Heart right ventricle (tissue), 16 donors: Measurements from ENCODE around the gene MYEOV. TPM values are rescaled to one million over a fixed set of nuclear protein-coding genes. Genes with fewer than 3 reads are reported as not detected.

Source experiments
- ATAC-seq, 8 donors: fragments of 200-7000 bp; cut with Tn5 transposase; one replicate each; pipeline ENCODE4 v1.9.1; 2020; ENCODE audit warnings: mild to moderate bottlenecking in 8 of 8, moderate library complexity in 8 of 8, moderate number of reproducible peaks in 1 of 8
- DNase-seq, 2 donors: peaks; one replicate each; pipeline ENCODE4 v3.0.0-alpha.2; 2020
- H3K27ac ChIP-seq, 10 donors: fragments of 200-600 bp; sonication (generic) in 2 of 10; one replicate each; pipeline versions ENCODE4 v1.5.0 to v1.8.0; 2020 to 2022; ENCODE audit warnings: mild to moderate bottlenecking in 3 of 10
- H3K27me3 ChIP-seq, 7 donors: fragments of 200-600 bp; one replicate each; pipeline ENCODE4 v1.8.0; 2021 to 2022; ENCODE audit warnings: mild to moderate bottlenecking in 2 of 7
- H3K36me3 ChIP-seq, 9 donors: fragments of 200-600 bp; sonication (generic) in 1 of 9; one replicate each; pipeline versions ENCODE4 v1.5.0 to v1.8.0; 2020 to 2022; ENCODE audit warnings: mild to moderate bottlenecking in 2 of 9
- H3K4me1 ChIP-seq, 9 donors: fragments of 200-600 bp; sonication (generic) in 1 of 9; one replicate each; pipeline versions ENCODE4 v1.5.0 to v1.8.0; 2020 to 2022; ENCODE audit warnings: mild to moderate bottlenecking in 4 of 9
- H3K4me3 ChIP-seq, 10 donors: fragments of 200-600 bp; sonication (generic) in 2 of 10; one replicate each; pipeline versions ENCODE4 v1.5.0 to v1.8.0; 2020 to 2022; ENCODE audit warnings: mild to moderate bottlenecking in 7 of 10, moderate library complexity in 2 of 10
- H3K9me3 ChIP-seq, 11 donors: fragments of 200-600 bp in 10 of 11; sonication (generic) in 2 of 11; one replicate each; pipeline versions ENCODE4 v1.5.0 to v1.8.0; 2013 to 2022; ENCODE audit warnings: mild to moderate bottlenecking in 2 of 11, control low read depth in 1 of 11, moderate library complexity in 1 of 11
- WGBS, 2 donors: extraction: QIAGEN DNeasy Blood & Tissue Kit; methylation state at CpG; one replicate each; pipeline ENCODE4 v1.1.7; 2013; ENCODE audit warnings: inconsistent platforms in 1 of 2; 5-methylcytosine and 5-hydroxymethylcytosine counted together
- intact Hi-C, 10 donors: fragments of 100-400 bp; cut with DNase I; formaldehyde crosslinking; loops; one replicate each; pipeline versions ENCODE4 v1.11.1 to v1.14.2; 2022
- polyA plus RNA-seq, 2 donors: library from polyadenylated mRNA; stranded (reverse); fragments of 200-250 nt; gene quantifications; one replicate each; pipeline ENCODE4 v1.2.3, GENCODE V29; 2013
- total RNA-seq, 10 donors: library from RNA; stranded (reverse); fragmentation: NEBNext Ultra II Directional in 3 of 10; extraction: Animal tissue kit (Norgen Biotek cat#: 25700) in 3 of 10; gene quantifications; one replicate each; pipeline versions ENCODE4 v1.2.1 to v1.2.4, GENCODE V29; 2021 to 2023
- TF ChIP-seq, protein P1 (sequence below), 9 donors: fragments of 200-600 bp; sonication (generic) in 2 of 9; IDR thresholded peaks; one replicate each; pipeline versions ENCODE4 v1.5.0 to v1.8.0; 2021 to 2022; ENCODE audit warnings: antibody characterized with exemption in 9 of 9, mild to moderate bottlenecking in 5 of 9, moderate library complexity in 1 of 9
- donor health status: Arrhythmogenic right ventricular cardiomyopathy.
- donor health status: ischemic (EF 13 %, LVEDD 7.1; RV severe dilation, severe dysfunction).
- donor health status: healthy with polysubstance abuse.
- donor health status: DM: no; HTN: yes; CAD: no.
- donor health status: DM: no; HTN: no; CAD: no.
- donor health status: ischemic (EF 25% LVEDD 6.9; RV normal size, moderate dysfunction).
- donor health status: ischemic (EF 25% LVEDD 5.7; RV mildly dilated, moderate dysfunction).
- donor health status: healthy.
- donor health status: DM: yes; HTN: yes; CAD: no.
- donor health status: Ischemic cardiomyopathy.
- donor health status: ischemic (EF 35%, LVEDD 5.7; RV mildly dilated, moderate dysfunction).
- donor health status: nonischemic (EF 11% LVEDD 7.7; RV severe dilation, severe dysfunction).
- donor health status: DM: yes; HTN: yes; CAD: no.
- donor health status: PGD.
- donor health status: ischemic (EF 29% LVEDD 5.4; RV normal size, mild dysfunction).
- donor health status: nonischemic (EF 23%, LVEDD 6.1; RV moderate dilation, normal function).

MYEOV gene
- total and polyA plus RNA-seq, 12 donors: 0.07 TPM; not detected in 11

DNA sequence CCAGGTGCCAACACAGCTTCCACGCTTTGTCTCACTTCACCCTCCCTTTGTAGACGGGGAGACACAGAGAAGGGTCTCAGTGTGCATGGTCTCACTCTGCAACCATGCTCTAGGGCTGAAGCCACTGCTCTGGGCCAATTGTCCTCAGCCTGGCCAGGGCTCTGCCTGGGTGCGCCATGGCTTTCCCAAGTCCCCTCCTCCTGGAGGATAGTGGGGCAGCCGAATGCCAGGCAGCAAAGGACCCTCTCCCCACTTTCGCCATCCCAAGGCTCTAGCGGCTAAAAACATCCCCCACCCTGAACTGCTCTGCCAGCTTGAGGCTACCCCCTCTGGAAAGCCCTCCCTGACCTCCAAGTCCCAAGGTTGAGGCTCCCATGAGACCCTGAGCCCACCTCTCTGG lies 20.4 kb upstream of the MYEOV start:
- TF ChIP-seq, protein P1, sequence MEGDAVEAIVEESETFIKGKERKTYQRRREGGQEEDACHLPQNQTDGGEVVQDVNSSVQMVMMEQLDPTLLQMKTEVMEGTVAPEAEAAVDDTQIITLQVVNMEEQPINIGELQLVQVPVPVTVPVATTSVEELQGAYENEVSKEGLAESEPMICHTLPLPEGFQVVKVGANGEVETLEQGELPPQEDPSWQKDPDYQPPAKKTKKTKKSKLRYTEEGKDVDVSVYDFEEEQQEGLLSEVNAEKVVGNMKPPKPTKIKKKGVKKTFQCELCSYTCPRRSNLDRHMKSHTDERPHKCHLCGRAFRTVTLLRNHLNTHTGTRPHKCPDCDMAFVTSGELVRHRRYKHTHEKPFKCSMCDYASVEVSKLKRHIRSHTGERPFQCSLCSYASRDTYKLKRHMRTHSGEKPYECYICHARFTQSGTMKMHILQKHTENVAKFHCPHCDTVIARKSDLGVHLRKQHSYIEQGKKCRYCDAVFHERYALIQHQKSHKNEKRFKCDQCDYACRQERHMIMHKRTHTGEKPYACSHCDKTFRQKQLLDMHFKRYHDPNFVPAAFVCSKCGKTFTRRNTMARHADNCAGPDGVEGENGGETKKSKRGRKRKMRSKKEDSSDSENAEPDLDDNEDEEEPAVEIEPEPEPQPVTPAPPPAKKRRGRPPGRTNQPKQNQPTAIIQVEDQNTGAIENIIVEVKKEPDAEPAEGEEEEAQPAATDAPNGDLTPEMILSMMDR (IDR thresholded peaks at IDR 0.05): no peak
- H3K9me3 ChIP-seq: no peaks in the 10 kb centered on the region
- no peak for ATAC-seq
- intact Hi-C loops: loop anchor here in 1 of 10 donors (10.0 kb wide), 1 partner anchor 139 kb away; no protein-coding TSS in a partner anchor
- WGBS, 2 donors: 98% methylated on average over 6 of the region's 6 CpGs
- no peaks in the 10 kb centered on the region for H3K36me3 ChIP-seq
- H3K27me3 ChIP-seq: no peaks in the 10 kb centered on the region
- H3K27ac ChIP-seq: no peak overlapping the region
- no peak for DNase-seq
- H3K4me1 ChIP-seq: peaks cover 0 to 34% (median 11%) of the 10 kb centered on the region in 9 donors
- no peak overlapping the region for H3K4me3 ChIP-seq

DNA sequence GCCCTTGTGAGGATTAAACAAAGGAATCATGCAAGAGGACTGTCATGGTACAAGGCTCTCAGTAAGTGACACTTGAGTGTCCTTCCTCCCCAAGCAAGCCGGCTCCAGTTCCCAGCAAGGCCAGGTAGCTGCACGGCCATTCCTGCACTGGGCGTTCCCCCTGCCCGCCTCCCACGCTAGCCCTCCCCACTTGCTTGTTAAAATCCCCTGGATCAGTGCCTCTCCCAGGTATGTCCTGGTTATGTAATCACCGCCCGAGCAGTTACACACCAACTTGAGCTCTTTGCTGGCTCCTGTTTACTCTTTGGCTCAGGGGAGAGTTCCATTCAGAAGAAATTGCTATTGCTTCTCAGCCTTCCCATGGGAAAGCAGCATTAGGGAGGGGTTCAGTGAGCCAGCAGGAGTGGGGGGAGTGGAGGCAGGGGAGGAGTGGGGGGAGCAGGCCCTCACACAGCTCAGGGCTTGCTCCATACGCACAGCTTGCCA lies 19.4 kb upstream of the MYEOV start:
- WGBS, 2 donors: 80 to 83% methylated on average over 8 of the region's 8 CpGs
- ATAC-seq (no peak), DNase-seq (no peak)

DNA sequence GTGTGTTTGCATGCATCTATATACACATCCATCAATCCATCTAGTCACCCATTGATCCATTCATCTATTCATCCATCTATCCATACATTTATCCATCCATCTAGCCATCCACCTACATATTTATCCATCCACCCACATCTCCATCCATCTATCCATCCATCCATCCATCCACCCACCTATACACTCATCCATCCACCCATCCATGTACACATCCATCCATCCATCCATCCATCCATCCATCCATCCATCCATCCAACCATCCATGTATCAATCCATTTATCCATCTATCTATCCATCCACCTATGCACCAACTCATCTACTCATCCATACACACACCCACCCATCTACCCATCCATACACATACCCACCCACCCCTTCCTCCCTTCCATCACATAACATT lies 18.8 kb upstream of the MYEOV start:
- intact Hi-C loops: loop anchor here in 1 of 10 donors (10.0 kb wide), 1 partner anchor 140 kb away; no protein-coding TSS in a partner anchor
- no peaks in the 10 kb centered on the region for H3K9me3 ChIP-seq
- no peak for DNase-seq
- TF ChIP-seq, protein P1 (IDR thresholded peaks at IDR 0.05): no peak
- no peaks in the 10 kb centered on the region for H3K27me3 ChIP-seq
- ATAC-seq: no peak
- H3K4me1 ChIP-seq: peaks cover 0 to 21% (median 11%) of the 10 kb centered on the region in 9 donors
- no peaks in the 10 kb centered on the region for H3K36me3 ChIP-seq
- H3K27ac ChIP-seq: no peak overlapping the region
- no peak overlapping the region for H3K4me3 ChIP-seq

More for the DNA sequence above, 19.4 kb upstream of the MYEOV start:
- H3K27me3 ChIP-seq: no peaks in the 10 kb centered on the region
- TF ChIP-seq, protein P1 (IDR thresholded peaks at IDR 0.05): no peak
- intact Hi-C loops: loop anchor here in 1 of 10 donors (10.0 kb wide), 1 partner anchor 140 kb away; no protein-coding TSS in a partner anchor
- no peak overlapping the region for H3K4me3 ChIP-seq
- H3K4me1 ChIP-seq: peaks cover 0 to 24% (median 11%) of the 10 kb centered on the region in 9 donors
- H3K9me3 ChIP-seq: no peaks in the 10 kb centered on the region
- H3K36me3 ChIP-seq: no peaks in the 10 kb centered on the region
- no peak overlapping the region for H3K27ac ChIP-seq

DNA sequence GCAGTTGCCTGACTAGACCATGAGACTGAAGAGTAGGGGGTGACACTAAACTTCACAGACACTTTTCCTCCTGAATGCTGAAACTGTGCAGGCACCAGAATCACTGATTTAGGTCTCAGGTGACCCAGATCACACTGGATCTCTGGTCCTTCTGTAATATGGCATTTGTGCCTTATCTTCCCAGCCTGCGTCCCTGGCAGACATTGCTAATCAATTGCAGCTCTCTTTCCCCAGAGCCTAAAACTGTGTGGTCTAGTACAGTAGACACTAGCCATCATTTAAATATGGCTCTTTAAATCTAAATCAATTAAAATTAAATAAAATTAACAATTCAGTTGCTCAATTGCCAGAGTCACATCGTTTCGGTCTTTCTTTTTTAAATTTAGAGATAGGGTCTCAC lies 17.8 kb upstream of the MYEOV start:
- ATAC-seq: no peak
- H3K4me3 ChIP-seq: no peak overlapping the region
- intact Hi-C loops: loop anchor here in 1 of 10 donors (10.0 kb wide), 1 partner anchor 141 kb away; no protein-coding TSS in a partner anchor
- peaks cover 0 to 25% (median 11%) of the 10 kb centered on the region in 9 donors for H3K4me1 ChIP-seq
- no peaks in the 10 kb centered on the region for H3K36me3 ChIP-seq
- TF ChIP-seq, protein P1 (IDR thresholded peaks at IDR 0.05): no peak
- no peak for DNase-seq
- no peaks in the 10 kb centered on the region for H3K9me3 ChIP-seq
- H3K27ac ChIP-seq: no peak overlapping the region
- H3K27me3 ChIP-seq: no peaks in the 10 kb centered on the region
- 97 to 98% methylated on average over 3 of the region's 3 CpGs for WGBS, 2 donors
